HCT116 (cell line): ENCODE measurements around the gene GHDC. TPM values are rescaled to one million over a fixed set of nuclear protein-coding genes. Genes with fewer than 3 reads are reported as not detected.

Experiments
- ATAC-seq: fragments of 200-7000 bp; cut with Tn5 transposase; 2 replicates; pipeline ENCODE4 v1.9.1; 2020; ENCODE audit warnings: mild to moderate bottlenecking, moderate library complexity
- BruUV-seq: library from RNA; stranded (reverse); fragments of 400-500 nt; replicated peaks from 2 replicates; lab custom pipeline; 2021; lab: Mats Ljungman, UMichigan
- CTCF ChIA-PET: fragments of 300-600 bp; sonication (Branson Sonifier 250); formaldehyde crosslinking; loops from one replicate; lab custom pipeline; 2021; ENCODE audit warnings: antibody characterized with exemption; lab: Charles Lee
- POLR2A ChIA-PET: fragments of 300-600, 350-600 bp; sonication (Branson Sonifier 250); formaldehyde crosslinking; loops from one replicate; lab custom pipeline; 2021; ENCODE audit warnings: antibody characterized with exemption; lab: Charles Lee
- RAD21 ChIA-PET, 2 experiments: fragments of 300-600 bp; sonication (Branson Sonifier 250); formaldehyde crosslinking; loops; one replicate each; lab custom pipeline; 2023; ENCODE audit warnings: low total read pairs in 2 of 2; ENCODE audit not compliant: uncharacterized antibody in 2 of 2, unreplicated experiment in 2 of 2, low non-redundant PET in 1 of 2; lab: Charles Lee
- DNase-seq: peaks from one replicate; pipeline ENCODE4 v3.0.0-alpha.2; 2010; ENCODE audit warnings: low read depth, low spot score
- H2AFZ ChIP-seq: fragments of 200-600 bp; shearing (Covaris generic), sonication (generic); 2 replicates; pipeline ENCODE4 v1.6.1; 2017; ENCODE audit warnings: low read depth, mixed run types, mixed read lengths, antibody characterized with exemption, low read length; ENCODE audit not compliant: poor library complexity, severe bottlenecking
- H3K27ac ChIP-seq: 2 replicates; pipeline ENCODE4 v1.5.1; 2012; ENCODE audit warnings: low read depth, low read length
- H3K27me3 ChIP-seq: fragments of 200-600 bp; sonication (generic); 2 replicates; pipeline ENCODE4 v1.6.1; 2016; ENCODE audit warnings: mixed run types, low read length, mixed read lengths; ENCODE audit not compliant: insufficient read depth
- H3K36me3 ChIP-seq, 2 experiments: fragments of 200-500 bp in 1 of 2; fragments of 200-600 bp in 1 of 2; sonication (Bioruptor generic) in 1 of 2; sonication (generic) in 1 of 2; 2 replicates each; pipeline versions ENCODE4 v1.5.1 to v1.6.1; 2014 to 2016; ENCODE audit warnings: low read length in 2 of 2, inconsistent platforms in 1 of 2, mixed read lengths in 1 of 2, mixed run types in 1 of 2; ENCODE audit not compliant: insufficient read depth in 2 of 2, control insufficient read depth in 1 of 2
- H3K4me1 ChIP-seq, 2 experiments: fragments of 200-600 bp in 1 of 2; sonication (generic) in 1 of 2; 2 replicates each; pipeline versions ENCODE4 v1.5.1 to v1.6.1; 2012 to 2017; ENCODE audit warnings: low read length in 2 of 2, inconsistent platforms in 1 of 2, mild to moderate bottlenecking in 1 of 2, mixed read lengths in 1 of 2, mixed run types in 1 of 2, moderate library complexity in 1 of 2; ENCODE audit not compliant: insufficient read depth in 2 of 2, control insufficient read depth in 1 of 2
- H3K4me2 ChIP-seq: fragments of 200-600 bp; sonication (generic); 2 replicates; pipeline ENCODE4 v1.6.1; 2017; ENCODE audit warnings: mixed run types, low read length, mixed read lengths
- H3K4me3 ChIP-seq, 2 experiments: fragments of 200-600 bp in 1 of 2; sonication (generic) in 1 of 2; replicated peaks in 1 of 2; 2 replicates each; pipeline ENCODE4 v1.5.1; 2011 to 2016; ENCODE audit warnings: low read length in 2 of 2, control low read depth in 1 of 2, low read depth in 1 of 2, mild to moderate bottlenecking in 1 of 2, mixed read lengths in 1 of 2, mixed run types in 1 of 2
- H3K79me2 ChIP-seq: fragments of 200-600 bp; sonication (generic); 2 replicates; pipeline ENCODE4 v1.6.1; 2017; ENCODE audit warnings: mild to moderate bottlenecking, mixed run types, low read length, moderate library complexity, mixed read lengths; ENCODE audit not compliant: insufficient read depth
- H3K9ac ChIP-seq: fragments of 200-600 bp; sonication (generic); 2 replicates; pipeline ENCODE4 v1.6.1; 2016; ENCODE audit warnings: low read length, mixed read lengths
- H3K9me2 ChIP-seq: fragments of 200-600 bp; sonication (generic), shearing (Covaris generic); 2 replicates; pipeline ENCODE4 v1.6.1; 2017; ENCODE audit warnings: mixed run types, mild to moderate bottlenecking, moderate library complexity; ENCODE audit not compliant: insufficient read depth
- H3K9me3 ChIP-seq, 2 experiments: fragments of 200-500 bp in 1 of 2; fragments of 200-600 bp in 1 of 2; sonication (Bioruptor generic) in 1 of 2; sonication (generic) in 1 of 2; 2 replicates each; pipeline ENCODE4 v1.6.1; 2014 to 2017; ENCODE audit warnings: low read length in 2 of 2, mixed read lengths in 2 of 2, inconsistent platforms in 1 of 2, low read depth in 1 of 2, mild to moderate bottlenecking in 1 of 2, mixed run types in 1 of 2, moderate library complexity in 1 of 2; ENCODE audit not compliant: control insufficient read depth in 1 of 2, insufficient read depth in 1 of 2
- H4K20me1 ChIP-seq: fragments of 200-600 bp; sonication (generic), shearing (Covaris generic); 2 replicates; pipeline ENCODE4 v1.6.1; 2017; ENCODE audit warnings: mixed run types, mild to moderate bottlenecking, moderate library complexity; ENCODE audit not compliant: insufficient read depth
- EGR1 ChIP-seq: IDR thresholded peaks from 2 replicates; pipeline ENCODE4 v1.6.1; 2012; ENCODE audit warnings: low read depth
- EZH2 ChIP-seq: fragments of 200-600 bp; sonication (generic); IDR thresholded peaks from 2 replicates; pipeline ENCODE4 v1.6.1; 2017; ENCODE audit warnings: antibody characterized with exemption, mixed run types
- FOSL1 ChIP-seq: IDR thresholded peaks from 2 replicates; pipeline ENCODE4 v1.6.1; 2012; ENCODE audit warnings: low read depth
- REST ChIP-seq: IDR thresholded peaks from 2 replicates; pipeline ENCODE4 v1.6.1; 2012; ENCODE audit warnings: low read depth
- SP1 ChIP-seq: IDR thresholded peaks from 2 replicates; pipeline ENCODE4 v1.6.1; 2012; ENCODE audit warnings: low read depth
- YY1 ChIP-seq: IDR thresholded peaks from 2 replicates; pipeline ENCODE4 v1.6.1; 2011; ENCODE audit warnings: low read length, low read depth, moderate library complexity, mild to moderate bottlenecking; ENCODE audit not compliant: insufficient replicate concordance; ENCODE audit errors: extremely low read depth
- intact Hi-C: fragments of 100-400 bp; cut with micrococcal nuclease; formaldehyde crosslinking; loops from 2 replicates; pipeline ENCODE4 v1.10.0; 2022
- total RNA-seq: library from RNA; stranded (reverse); gene quantifications from one replicate; pipeline ENCODE4 v1.2.1, GENCODE V29; 2021; ENCODE audit not compliant: unreplicated experiment
- TF ChIP-seq, protein P1 (sequence below), 3 experiments: fragments of 200-600 bp in 1 of 3; sonication (generic) in 1 of 3; IDR thresholded peaks in 2 of 3; conservative IDR thresholded peaks in 1 of 3; 2 replicates each; pipeline ENCODE4 v1.5.1; 2012 to 2017; ENCODE audit warnings: low read depth in 2 of 3, low read length in 2 of 3, antibody characterized with exemption in 1 of 3, borderline replicate concordance in 1 of 3, control low read depth in 1 of 3, mild to moderate bottlenecking in 1 of 3, mixed read lengths in 1 of 3, mixed run types in 1 of 3, moderate library complexity in 1 of 3; ENCODE audit not compliant: insufficient read depth in 1 of 3

The GHDC gene
- total RNA-seq, 1 experiment from 2014 or later = 13.2 TPM

- DNase-seq = no peak
- peak; percentile 77 for TF ChIP-seq REST
- TF ChIP-seq, protein P1, sequence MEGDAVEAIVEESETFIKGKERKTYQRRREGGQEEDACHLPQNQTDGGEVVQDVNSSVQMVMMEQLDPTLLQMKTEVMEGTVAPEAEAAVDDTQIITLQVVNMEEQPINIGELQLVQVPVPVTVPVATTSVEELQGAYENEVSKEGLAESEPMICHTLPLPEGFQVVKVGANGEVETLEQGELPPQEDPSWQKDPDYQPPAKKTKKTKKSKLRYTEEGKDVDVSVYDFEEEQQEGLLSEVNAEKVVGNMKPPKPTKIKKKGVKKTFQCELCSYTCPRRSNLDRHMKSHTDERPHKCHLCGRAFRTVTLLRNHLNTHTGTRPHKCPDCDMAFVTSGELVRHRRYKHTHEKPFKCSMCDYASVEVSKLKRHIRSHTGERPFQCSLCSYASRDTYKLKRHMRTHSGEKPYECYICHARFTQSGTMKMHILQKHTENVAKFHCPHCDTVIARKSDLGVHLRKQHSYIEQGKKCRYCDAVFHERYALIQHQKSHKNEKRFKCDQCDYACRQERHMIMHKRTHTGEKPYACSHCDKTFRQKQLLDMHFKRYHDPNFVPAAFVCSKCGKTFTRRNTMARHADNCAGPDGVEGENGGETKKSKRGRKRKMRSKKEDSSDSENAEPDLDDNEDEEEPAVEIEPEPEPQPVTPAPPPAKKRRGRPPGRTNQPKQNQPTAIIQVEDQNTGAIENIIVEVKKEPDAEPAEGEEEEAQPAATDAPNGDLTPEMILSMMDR (IDR thresholded peaks at IDR 0.05 in 2 of 3, conservative IDR thresholded peaks at IDR 0.05 in 1 of 3; ENCODE audit: borderline replicate concordance in 1 of 3, insufficient read depth in 1 of 3, low read depth in 2 of 3, low read length in 2 of 3) = no peak
- no peak for TF ChIP-seq FOSL1
- TF ChIP-seq EGR1 = no peak
- TF ChIP-seq YY1 = no peak
- TF ChIP-seq EZH2 = no peak
- TF ChIP-seq SP1 = no peak
- TF ChIP-seq, all 23 proteins: peak for 1
- POLR2A ChIA-PET = no interaction called here
- CTCF ChIA-PET = no interaction called here
- Histone ChIP-seq H3K27ac (no peak overlapping the region), H3K4me1 (peaks cover 14 to 24% of the 10 kb centered on the region in 2 experiments), H3K4me2 (no peak overlapping the region), H3K27me3 (peaks cover 3% of the 10 kb centered on the region; the same call in 1 of the 2 replicates), H3K79me2 (no peaks in the 10 kb centered on the region), H2AFZ (no peak overlapping the region), H3K4me3 (no peak overlapping the region), H3K36me3 (no peaks in the 10 kb centered on the region), H3K9me3 (no peaks in the 10 kb centered on the region), H4K20me1 (no peaks in the 10 kb centered on the region), H3K9ac (no peak overlapping the region), H3K9me2 (no peaks in the 10 kb centered on the region)
- intact Hi-C loops = no loop called here
- no TSS peak for BruUV-seq
- no peak for ATAC-seq
- RAD21 ChIA-PET = no interaction called here
Observed at GRCh38 chr17:42179911-42180410, 14.3 kb downstream of the GHDC start.
